Keratinocyte (primary cell): Measurements from ENCODE around the gene TNFRSF25. TPM values are rescaled to one million over a fixed set of nuclear protein-coding genes. Genes with fewer than 3 reads are reported as not detected.

Experiments
- DNase-seq: peaks from one replicate; pipeline ENCODE4 v3.0.0-alpha.2; 2011; ENCODE audit warnings: low read depth, missing footprints, low spot score
- FAIRE-seq: peaks from 2 replicates; lab custom pipeline; 2011; peaks lifted over from hg19 to GRCh38; lab: Jason Lieb, UNC
- H2AFZ ChIP-seq: 2 replicates; pipeline ENCODE4 v1.6.0; 2012; ENCODE audit warnings: low read length, control low read depth, inconsistent platforms; ENCODE audit not compliant: control insufficient read depth
- H3K27ac ChIP-seq: 2 replicates; pipeline ENCODE4 v1.5.1; 2011; ENCODE audit warnings: low read length; ENCODE audit not compliant: control insufficient read depth, insufficient read depth
- H3K27me3 ChIP-seq: 3 replicates; pipeline ENCODE4 v1.6.0; 2011; ENCODE audit warnings: low read length; ENCODE audit not compliant: control insufficient read depth, insufficient read depth; ENCODE audit errors: extremely low read depth
- H3K36me3 ChIP-seq, 2 experiments: 2 replicates in 1 of 2; 3 replicates in 1 of 2; pipeline ENCODE4 v1.5.1; 2011; ENCODE audit warnings: low read length in 2 of 2, mild to moderate bottlenecking in 1 of 2; ENCODE audit not compliant: control insufficient read depth in 2 of 2, insufficient read depth in 2 of 2; ENCODE audit errors: extremely low read depth in 1 of 2
- H3K4me1 ChIP-seq: 3 replicates; pipeline ENCODE4 v1.5.1; 2011; ENCODE audit warnings: low read length; ENCODE audit not compliant: control insufficient read depth, insufficient read depth; ENCODE audit errors: extremely low read depth
- H3K4me2 ChIP-seq: 3 replicates; pipeline ENCODE4 v1.6.0; 2011; ENCODE audit warnings: low read depth, low read length; ENCODE audit not compliant: control insufficient read depth, insufficient read depth; ENCODE audit errors: extremely low read depth
- H3K4me3 ChIP-seq, 3 experiments: fragments of 200-600 bp in 1 of 3; sonication (generic) in 1 of 3; 2 replicates in 2 of 3; 3 replicates in 1 of 3; pipeline ENCODE4 v1.5.1; 2011 to 2016; ENCODE audit warnings: low read length in 3 of 3, mild to moderate bottlenecking in 3 of 3, control low read depth in 2 of 3, inconsistent platforms in 1 of 3, low read depth in 1 of 3, mixed read lengths in 1 of 3, mixed run types in 1 of 3, moderate library complexity in 1 of 3; ENCODE audit not compliant: control insufficient read depth in 2 of 3, insufficient read depth in 2 of 3; ENCODE audit errors: extremely low read depth in 1 of 3
- H3K79me2 ChIP-seq: 2 replicates; pipeline ENCODE4 v1.6.0; 2012; ENCODE audit warnings: low read length; ENCODE audit not compliant: control insufficient read depth, insufficient read depth
- H3K9ac ChIP-seq: 3 replicates; pipeline ENCODE4 v1.6.0; 2011; ENCODE audit warnings: low read length; ENCODE audit not compliant: control insufficient read depth, insufficient read depth; ENCODE audit errors: extremely low read depth
- H3K9me1 ChIP-seq: 3 replicates; pipeline ENCODE4 v1.6.0; 2011; ENCODE audit warnings: low read length; ENCODE audit not compliant: control insufficient read depth, insufficient read depth; ENCODE audit errors: extremely low read depth
- H3K9me3 ChIP-seq: 2 replicates; pipeline ENCODE4 v1.5.1; 2012; ENCODE audit warnings: low read depth, low read length; ENCODE audit not compliant: control insufficient read depth
- H4K20me1 ChIP-seq: 3 replicates; pipeline ENCODE4 v1.6.0; 2011; ENCODE audit warnings: low read length; ENCODE audit not compliant: control insufficient read depth, insufficient read depth; ENCODE audit errors: extremely low read depth
- CTCF ChIP-seq, 3 experiments: IDR thresholded peaks in 1 of 3; conservative IDR thresholded peaks in 1 of 3; optimal IDR thresholded peaks in 1 of 3; 2 replicates in 2 of 3; 3 replicates in 1 of 3; pipeline versions ENCODE3 to v1.5.1; 2011; ENCODE audit warnings: low read length in 3 of 3, mild to moderate bottlenecking in 3 of 3, moderate library complexity in 2 of 3, control low read depth in 1 of 3, inconsistent platforms in 1 of 3; ENCODE audit not compliant: insufficient read depth in 2 of 3; ENCODE audit errors: extremely low read depth in 1 of 3
- EZH2 ChIP-seq: IDR thresholded peaks from one replicate; pipeline ENCODE4 v1.6.1; 2012; ENCODE audit warnings: inconsistent platforms, mild to moderate bottlenecking, low read length, moderate library complexity
- dilution Hi-C: fragments of 300-500 bp; cut with MboI; formaldehyde crosslinking; loops from one replicate; pipeline ENCODE4 v1.7.0; 2020; ENCODE audit warnings: low sequenced_read_pairs; ENCODE audit not compliant: extremely low pct_ligation_motif_present
- polyA plus RNA-seq, 5 experiments: library from polyadenylated mRNA; depleted of rRNA in 3 of 5; stranded (reverse) in 3 of 5; stranded (forward) in 1 of 5; unstranded in 1 of 5; fragments of >200 nt; gene quantifications; 1 replicate in 1 of 5; 2 replicates in 3 of 5; 3 replicates in 1 of 5; pipeline versions ENCODE4 v1.2.1 to v1.2.3, GENCODE V29; 2011 to 2012; ENCODE audit warnings: missing spikeins in 2 of 5, low read depth in 1 of 5, low replicate concordance in 1 of 5

TNFRSF25 gene
- polyA plus RNA-seq, 1 donor (not counting 4 experiments of a cell fraction or from before 2014, with no cell fraction given), result 12.4 TPM

- Histone ChIP-seq H3K27ac (peak overlapping the region; percentile 10), H3K4me3 (peak overlapping the region; percentile 63 to 70 (median 70)), H2AFZ (no peak overlapping the region), H3K9me1 (no peaks in the 10 kb centered on the region), H3K9me3 (no peaks in the 10 kb centered on the region), H3K79me2 (no peaks in the 10 kb centered on the region), H4K20me1 (no peaks in the 10 kb centered on the region), H3K36me3 (peaks cover 0 to 2% of the 10 kb centered on the region in 2 experiments), H3K9ac (peak overlapping the region; percentile 72), H3K4me1 (peaks cover 35% of the 10 kb centered on the region), H3K27me3 (peaks cover 3% of the 10 kb centered on the region), H3K4me2 (peak overlapping the region; percentile 85)
- TF ChIP-seq CTCF (optimal IDR thresholded peaks at IDR 0.05 in 1 of 3, IDR thresholded peaks at IDR 0.05 in 1 of 3, conservative IDR thresholded peaks at IDR 0.05 in 1 of 3; ENCODE audit: extremely low read depth in 1 of 3, insufficient read depth in 2 of 3, low read length in 3 of 3) (no peak), EZH2 (no peak)
- dilution Hi-C loops, result no loop called here
- no peak for FAIRE-seq
- no peak for DNase-seq
These were observed 30.4 kb upstream of the TNFRSF25 start for GRCh38 chr1:6496365-6496721.

GRCh38 chr1:6495540-6496364 lies 29.8 kb upstream of the TNFRSF25 start:
- peak; percentile 60 for FAIRE-seq
- dilution Hi-C loops, result no loop called here

More at GRCh38 chr1:6495540-6496364, 29.8 kb upstream of the TNFRSF25 start:
- Histone ChIP-seq H4K20me1 (no peaks in the 10 kb centered on the region), H3K79me2 (no peaks in the 10 kb centered on the region), H3K9ac (peak overlapping the region; percentile 72), H3K9me3 (no peaks in the 10 kb centered on the region), H3K4me3 (peak overlapping the region; percentile 63 to 70 (median 70)), H3K4me1 (peaks cover 37% of the 10 kb centered on the region), H3K4me2 (peak overlapping the region; percentile 85), H2AFZ (no peak overlapping the region), H3K27ac (no peak overlapping the region), H3K9me1 (no peaks in the 10 kb centered on the region), H3K27me3 (peaks cover under 1% of the 10 kb centered on the region), H3K36me3 (peaks cover 0 to 2% of the 10 kb centered on the region in 2 experiments)
- no peak for DNase-seq
- TF ChIP-seq EZH2 (no peak), CTCF (optimal IDR thresholded peaks at IDR 0.05 in 1 of 3, IDR thresholded peaks at IDR 0.05 in 1 of 3, conservative IDR thresholded peaks at IDR 0.05 in 1 of 3; ENCODE audit: extremely low read depth in 1 of 3, insufficient read depth in 2 of 3, low read length in 3 of 3) (no peak)
